Neural cell (in vitro differentiated cells): ENCODE measurements around the gene VAV2. TPM values are rescaled to one million over a fixed set of nuclear protein-coding genes. Genes with fewer than 3 reads are reported as not detected.

ENCODE experiments used
- H2AFZ ChIP-seq: fragments of 200-600, 300-800 bp; sonication (generic), shearing (Covaris generic); 2 replicates; pipeline ENCODE4 v1.6.0; 2014; ENCODE audit warnings: low read depth, mild to moderate bottlenecking, antibody characterized with exemption, low read length, moderate library complexity
- H3F3A ChIP-seq: fragments of 200-600 bp; shearing (Covaris generic); 2 replicates; pipeline ENCODE4 v1.6.1; 2016; ENCODE audit warnings: mild to moderate bottlenecking, moderate library complexity, mixed read lengths, antibody characterized with exemption, low read length; ENCODE audit not compliant: insufficient read depth, poor library complexity, severe bottlenecking
- H3K27ac ChIP-seq: fragments of 200-600, 300-800 bp; sonication (generic), shearing (Covaris generic); 2 replicates; pipeline ENCODE4 v1.5.1; 2014; ENCODE audit warnings: mild to moderate bottlenecking, low read length, moderate library complexity
- H3K27me3 ChIP-seq: fragments of 300-800, 200-600 bp; sonication (generic), shearing (Covaris generic); 2 replicates; pipeline ENCODE4 v1.6.0; 2014; ENCODE audit warnings: mild to moderate bottlenecking, low read depth, low read length, moderate library complexity; ENCODE audit not compliant: insufficient read depth
- H3K36me3 ChIP-seq: fragments of 300-800, 200-600 bp; sonication (generic), shearing (Covaris generic); 2 replicates; pipeline ENCODE4 v1.5.1; 2014; ENCODE audit warnings: mild to moderate bottlenecking, antibody characterized with exemption, low read length, moderate library complexity; ENCODE audit not compliant: insufficient read depth
- H3K4me2 ChIP-seq: fragments of 300-800, 200-600 bp; sonication (generic), shearing (Covaris generic); 2 replicates; pipeline ENCODE4 v1.6.0; 2014; ENCODE audit warnings: mild to moderate bottlenecking, low read length
- H3K4me3 ChIP-seq: fragments of 300-800, 200-600 bp; sonication (generic), shearing (Covaris generic); 2 replicates; pipeline ENCODE4 v1.5.1; 2014; ENCODE audit warnings: mild to moderate bottlenecking, low read length, moderate library complexity
- H3K79me2 ChIP-seq: fragments of 200-600 bp; shearing (Covaris generic); replicated peaks from 2 replicates; pipeline ENCODE4 v1.6.0; 2014; ENCODE audit warnings: mild to moderate bottlenecking, low read length, moderate library complexity; ENCODE audit not compliant: insufficient read depth
- H3K9ac ChIP-seq: fragments of 300-800, 200-600 bp; sonication (generic), shearing (Covaris generic); 2 replicates; pipeline ENCODE4 v1.6.1; 2016; ENCODE audit warnings: mild to moderate bottlenecking, low read length, mixed read lengths
- H3K9me2 ChIP-seq: fragments of 200-600 bp; shearing (Covaris generic); 2 replicates; pipeline ENCODE4 v1.6.1; 2016; ENCODE audit warnings: mild to moderate bottlenecking, low read length, mixed read lengths; ENCODE audit not compliant: insufficient read depth
- H3K9me3 ChIP-seq: fragments of 200-600, 300-800 bp; sonication (generic), shearing (Covaris generic); 2 replicates; pipeline ENCODE4 v1.6.1; 2016; ENCODE audit warnings: mild to moderate bottlenecking, mixed run types, low read length, moderate library complexity, mixed read lengths
- H4K20me1 ChIP-seq: fragments of 200-600 bp; shearing (Covaris generic); 2 replicates; pipeline ENCODE4 v1.6.1; 2016; ENCODE audit warnings: mild to moderate bottlenecking, mixed run types; ENCODE audit not compliant: insufficient read depth
- CTCF ChIP-seq: fragments of 450-650 bp; IDR thresholded peaks from 2 replicates; pipeline ENCODE4 v1.5.1; 2014; ENCODE audit warnings: antibody characterized with exemption, mild to moderate bottlenecking, moderate library complexity; ENCODE audit not compliant: poor library complexity, severe bottlenecking
- EP300 ChIP-seq: fragments of 450-650 bp; conservative IDR thresholded peaks from 2 replicates; pipeline ENCODE4 v1.6.1; 2014; ENCODE audit warnings: antibody characterized with exemption, mild to moderate bottlenecking, moderate library complexity; ENCODE audit not compliant: poor library complexity, severe bottlenecking
- EZH2 ChIP-seq: fragments of 200-600, 300-800 bp; shearing (Covaris generic), sonication (generic); IDR thresholded peaks from 2 replicates; pipeline ENCODE4 v1.6.1; 2014; ENCODE audit warnings: antibody characterized with exemption, low read length, borderline replicate concordance, mild to moderate bottlenecking; ENCODE audit not compliant: insufficient read depth, poor library complexity, severe bottlenecking
- MXI1 ChIP-seq: fragments of 450-650 bp; conservative IDR thresholded peaks from 2 replicates; pipeline ENCODE4 v1.6.1; 2014; ENCODE audit warnings: antibody characterized with exemption, mild to moderate bottlenecking; ENCODE audit not compliant: poor library complexity, severe bottlenecking
- POLR2AphosphoS5 ChIP-seq: IDR thresholded peaks from 2 replicates; pipeline ENCODE4 v1.6.1; 2012
- RAD21 ChIP-seq: fragments of 450-650 bp; conservative IDR thresholded peaks from 2 replicates; pipeline ENCODE4 v1.6.1; 2014; ENCODE audit warnings: antibody characterized with exemption, mild to moderate bottlenecking, moderate library complexity
- REST ChIP-seq: IDR thresholded peaks from 2 replicates; pipeline ENCODE4 v1.6.1; 2012; ENCODE audit warnings: borderline replicate concordance
- SMC3 ChIP-seq: fragments of 450-650 bp; conservative IDR thresholded peaks from 2 replicates; pipeline ENCODE4 v1.6.1; 2014; ENCODE audit warnings: antibody characterized with exemption, mild to moderate bottlenecking, moderate library complexity; ENCODE audit not compliant: poor library complexity
- TAF1 ChIP-seq: IDR thresholded peaks from 2 replicates; pipeline ENCODE4 v1.6.1; 2012; ENCODE audit warnings: low read depth
- polyA plus RNA-seq: library from polyadenylated mRNA; depleted of rRNA; stranded (reverse); fragments of >200 nt; gene quantifications from 2 replicates; pipeline ENCODE4 v1.2.3, GENCODE V29; 2014

Gene VAV2
- polyA plus RNA-seq, 1 donor from 2014 or later = 35.2 TPM

- TF ChIP-seq CTCF = no peak
- no peak for TF ChIP-seq MXI1
- no peak for TF ChIP-seq EZH2
- no peak for TF ChIP-seq REST
- no peak for TF ChIP-seq POLR2AphosphoS5
- no peak for TF ChIP-seq TAF1
- no peak for TF ChIP-seq EP300
- no peak for TF ChIP-seq RAD21
- TF ChIP-seq SMC3 = no peak
- no peak overlapping the region for H3K4me3 ChIP-seq
- no peak overlapping the region for H3K4me2 ChIP-seq
- H3K36me3 ChIP-seq = no peaks in the 10 kb centered on the region
- H3K27ac ChIP-seq = no peak overlapping the region
- no peaks in the 10 kb centered on the region for H3K79me2 ChIP-seq
- no peaks in the 10 kb centered on the region for H3F3A ChIP-seq
- H4K20me1 ChIP-seq = no peaks in the 10 kb centered on the region
- no peaks in the 10 kb centered on the region for H3K27me3 ChIP-seq
- H2AFZ ChIP-seq = no peak overlapping the region
- no peak overlapping the region for H3K9ac ChIP-seq
- no peaks in the 10 kb centered on the region for H3K9me3 ChIP-seq
- no peaks in the 10 kb centered on the region for H3K9me2 ChIP-seq
These were observed 239.2 kb downstream of the VAV2 start for GRCh38 chr9:133752739-133753446.

DNA sequence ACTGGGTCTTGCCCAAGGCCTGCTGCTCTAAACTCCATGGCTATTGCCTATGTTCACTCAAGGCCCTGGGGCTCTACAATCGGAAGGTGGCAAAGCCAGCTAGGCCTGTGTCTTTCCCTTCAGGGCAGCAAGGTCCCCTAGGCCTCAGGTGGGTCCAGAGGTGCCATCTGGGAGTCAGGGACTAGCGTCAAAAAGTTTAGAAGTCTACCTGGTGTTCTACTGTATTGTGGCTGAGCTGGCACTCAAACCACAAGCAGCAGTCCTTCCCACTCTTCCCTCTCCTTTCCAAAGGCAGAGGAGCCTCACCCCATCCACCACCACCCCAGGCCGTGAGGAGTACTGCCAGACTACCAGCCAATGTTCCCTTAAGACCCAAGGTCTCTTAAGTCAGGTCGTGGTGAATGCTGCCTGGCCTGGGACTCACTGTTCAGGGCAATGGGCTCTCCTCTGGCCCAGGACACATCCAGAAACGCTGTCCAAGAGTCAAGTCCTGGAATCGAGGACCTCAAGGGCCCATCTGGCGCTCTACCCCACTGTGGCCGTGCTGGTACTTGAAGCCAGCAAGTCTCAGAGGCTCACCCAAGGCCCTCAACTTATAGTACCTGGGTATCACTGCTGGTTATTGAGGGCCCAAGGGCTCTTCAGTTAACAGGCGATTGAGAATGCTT is 241.0 kb downstream of the VAV2 start:
- Histone ChIP-seq H3K27me3 (no peaks in the 10 kb centered on the region), H3K4me2 (no peak overlapping the region), H3K9ac (no peak overlapping the region), H3K9me3 (no peaks in the 10 kb centered on the region), H3K27ac (no peak overlapping the region), H3K9me2 (no peaks in the 10 kb centered on the region), H3F3A (no peaks in the 10 kb centered on the region), H3K4me3 (no peak overlapping the region), H3K36me3 (no peaks in the 10 kb centered on the region), H4K20me1 (no peaks in the 10 kb centered on the region), H2AFZ (no peak overlapping the region), H3K79me2 (no peaks in the 10 kb centered on the region)
- no peak for TF ChIP-seq CTCF
- TF ChIP-seq RAD21 = no peak
- TF ChIP-seq SMC3 = no peak
- TF ChIP-seq TAF1 = no peak
- no peak for TF ChIP-seq EP300
